Panc1 (cell line): ENCODE measurements around the gene HOTAIR. TPM values are rescaled to one million over a fixed set of nuclear protein-coding genes. Genes with fewer than 3 reads are reported as not detected.

Experiments
- ATAC-seq: fragments of 200-7000 bp; cut with Tn5 transposase; 2 replicates; pipeline ENCODE4 v1.9.1; 2020; ENCODE audit warnings: mild to moderate bottlenecking, moderate library complexity
- BruUV-seq: library from RNA; stranded (reverse); fragments of 400-500 nt; replicated peaks from 2 replicates; lab custom pipeline; 2021; lab: Mats Ljungman, UMichigan
- CTCF ChIA-PET: fragments of 300-600 bp; sonication (Branson Sonifier 250); formaldehyde crosslinking; loops from one replicate; lab custom pipeline; 2022; ENCODE audit warnings: antibody characterized with exemption; lab: Charles Lee
- POLR2A ChIA-PET: fragments of 300-600 bp; sonication (Branson Sonifier 250); formaldehyde crosslinking; loops from one replicate; lab custom pipeline; 2022; ENCODE audit warnings: antibody characterized with exemption; lab: Charles Lee
- DNase-seq: peaks from one replicate; pipeline ENCODE4 v3.0.0-alpha.2; 2010; ENCODE audit warnings: low read depth, low spot score
- H3K27ac ChIP-seq: 2 replicates; pipeline ENCODE4 v1.5.1; 2011; ENCODE audit warnings: mild to moderate bottlenecking, low read length, inconsistent platforms
- H3K27me3 ChIP-seq: fragments of 200-500 bp; sonication (Bioruptor generic); 2 replicates; pipeline ENCODE4 v1.6.0; 2014; ENCODE audit warnings: low read length, inconsistent platforms; ENCODE audit not compliant: control insufficient read depth, insufficient read depth
- H3K36me3 ChIP-seq: fragments of 200-500 bp; sonication (Bioruptor generic); 2 replicates; pipeline ENCODE4 v1.5.1; 2014; ENCODE audit warnings: inconsistent platforms, mild to moderate bottlenecking, low read length, moderate library complexity; ENCODE audit not compliant: control insufficient read depth, insufficient read depth
- H3K4me1 ChIP-seq: 2 replicates; pipeline ENCODE4 v1.5.1; 2011; ENCODE audit warnings: inconsistent platforms, mild to moderate bottlenecking, low read length, moderate library complexity; ENCODE audit not compliant: control insufficient read depth, insufficient read depth
- H3K4me3 ChIP-seq, 2 experiments: 2 replicates each; pipeline ENCODE4 v1.5.1; 2011 to 2012; ENCODE audit warnings: low read depth in 2 of 2, low read length in 2 of 2, mild to moderate bottlenecking in 2 of 2, inconsistent platforms in 1 of 2, moderate library complexity in 1 of 2
- H3K9me3 ChIP-seq: fragments of 200-500 bp; sonication (Bioruptor generic); 2 replicates; pipeline ENCODE4 v1.5.1; 2014; ENCODE audit warnings: low read depth, mild to moderate bottlenecking, inconsistent platforms, low read length, moderate library complexity; ENCODE audit not compliant: control insufficient read depth, insufficient read depth
- CTCF ChIP-seq: fragments of 450-650 bp; IDR thresholded peaks from 2 replicates; pipeline ENCODE4 v1.5.1; 2017; ENCODE audit warnings: mild to moderate bottlenecking
- POLR2AphosphoS5 ChIP-seq: IDR thresholded peaks from 2 replicates; pipeline ENCODE4 v1.6.1; 2012; ENCODE audit warnings: mild to moderate bottlenecking, low read depth, low read length, moderate library complexity
- REST ChIP-seq, 2 experiments: IDR thresholded peaks; 2 replicates each; pipeline ENCODE4 v1.6.1; 2011 to 2012; ENCODE audit warnings: low read depth in 2 of 2, control low read depth in 1 of 2, low read length in 1 of 2, mild to moderate bottlenecking in 1 of 2, moderate library complexity in 1 of 2; ENCODE audit not compliant: insufficient read depth in 1 of 2
- SIN3A ChIP-seq: IDR thresholded peaks from 2 replicates; pipeline ENCODE4 v1.6.1; 2012; ENCODE audit warnings: low read depth, mild to moderate bottlenecking, low read length, moderate library complexity, borderline replicate concordance; ENCODE audit not compliant: insufficient read depth
- TCF7L2 ChIP-seq: IDR thresholded peaks from 2 replicates; pipeline ENCODE4 v1.6.1; 2011; ENCODE audit warnings: mild to moderate bottlenecking, low read depth, low read length, inconsistent platforms
- in situ Hi-C: cut with HindIII; loops from 2 replicates; pipeline ENCODE4 v1.10.0; 2016; ENCODE audit warnings: low sequenced_read_pairs, low pct_unique_long_range_greater_than_20kb
- intact Hi-C: fragments of 100-400 bp; cut with micrococcal nuclease; formaldehyde crosslinking; loops from one replicate; pipeline ENCODE4 v1.10.0; 2022; ENCODE audit not compliant: unreplicated experiment
- total RNA-seq: library from RNA; stranded (reverse); gene quantifications from one replicate; pipeline ENCODE4 v1.2.1, GENCODE V29; 2021; ENCODE audit not compliant: unreplicated experiment

Gene HOTAIR
- total RNA-seq, 1 experiment from 2014 or later, result 31.7 TPM

- intact Hi-C loops, result no loop called here
Observed at GRCh38 chr12:54003625-54004024, 28.9 kb upstream of the HOTAIR start.

GRCh38 chr12:54002915-54003389, 28.2 kb upstream of the HOTAIR start:
- intact Hi-C loops, result no loop called here
- H3K4me1 ChIP-seq, result peaks cover 39% of the 10 kb centered on the region
- peaks cover 3% of the 10 kb centered on the region for H3K36me3 ChIP-seq
- ChIA-PET CTCF (interaction anchor here (0.7 kb wide), 1 partner anchor 15 kb away, joined by 5 read pairs; no protein-coding TSS in a partner anchor), POLR2A (interaction anchor here (0.5 to 0.8 kb wide), 2 partner anchors 15 to 17 kb away, joined by 3 to 5 read pairs; no protein-coding TSS in a partner anchor)
- in situ Hi-C loops, result no loop called here
- peak; percentile 48; the same call in 1 of the 2 replicates for TF ChIP-seq POLR2AphosphoS5
- TF ChIP-seq REST (IDR thresholded peaks at IDR 0.05; ENCODE audit: insufficient read depth in 1 of 2, low read depth in 2 of 2, low read length in 1 of 2), result no peak
- no peaks in the 10 kb centered on the region for H3K9me3 ChIP-seq
- no peak for ATAC-seq
- H3K27me3 ChIP-seq, result no peaks in the 10 kb centered on the region
- no peak for DNase-seq
- peak overlapping the region; percentile 66 to 67 for H3K4me3 ChIP-seq
- H3K27ac ChIP-seq, result peak overlapping the region; percentile 99
- no TSS peak for BruUV-seq

More at GRCh38 chr12:54003625-54004024, 28.9 kb upstream of the HOTAIR start:
- peak overlapping the region; percentile 99 for H3K27ac ChIP-seq
- H3K4me1 ChIP-seq, result peaks cover 44% of the 10 kb centered on the region
- in situ Hi-C loops, result no loop called here
- no peaks in the 10 kb centered on the region for H3K27me3 ChIP-seq
- POLR2A ChIA-PET, result interaction anchor here (0.5 to 0.8 kb wide), 2 partner anchors 16 to 17 kb away, joined by 3 to 5 read pairs; no protein-coding TSS in a partner anchor
- TF ChIP-seq POLR2AphosphoS5 (no peak), TCF7L2 (no peak), SIN3A (no peak), REST (IDR thresholded peaks at IDR 0.05; ENCODE audit: insufficient read depth in 1 of 2, low read depth in 2 of 2, low read length in 1 of 2) (no peak), CTCF (no peak)
- no TSS peak for BruUV-seq
- no peak for ATAC-seq
- peaks cover 3% of the 10 kb centered on the region for H3K36me3 ChIP-seq
- no peaks in the 10 kb centered on the region for H3K9me3 ChIP-seq
- peak overlapping the region; percentile 47 to 66 for H3K4me3 ChIP-seq
- no peak for DNase-seq
- CTCF ChIA-PET, result interaction anchor here (0.6 to 0.7 kb wide), 2 partner anchors 14 to 23 kb away, joined by 4 to 5 read pairs; no protein-coding TSS in a partner anchor
